Activated CD8-positive, alpha-beta memory T cell treated with anti-CD3 and anti-CD28 coated beads, Interleukin-2, amount 50 U/mL, for 1 hour (primary cell): ENCODE data around the gene CA4.

Source experiments
- DNase-seq: peaks from one replicate; pipeline ENCODE4 v3.0.0-alpha.2; 2020; ENCODE audit errors: extremely low read depth

CA4 gene

DNA sequence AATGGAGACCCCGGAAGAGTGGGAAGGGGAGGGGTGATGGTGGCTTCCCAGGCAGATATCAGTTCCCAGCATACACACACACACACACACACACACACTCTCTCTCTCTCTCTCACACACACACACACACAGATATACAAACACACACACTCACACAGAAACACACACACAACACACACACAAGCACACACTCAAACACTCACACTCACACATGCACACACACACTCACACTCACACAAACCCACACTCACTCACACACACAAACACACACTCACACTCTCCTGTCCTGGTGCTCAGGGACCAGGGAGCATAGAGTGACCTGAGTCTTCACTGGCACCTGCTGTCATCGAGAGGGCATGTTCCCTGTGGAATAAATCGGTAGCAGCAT, 5.6 kb downstream of the CA4 start:
- no peak for DNase-seq

DNA sequence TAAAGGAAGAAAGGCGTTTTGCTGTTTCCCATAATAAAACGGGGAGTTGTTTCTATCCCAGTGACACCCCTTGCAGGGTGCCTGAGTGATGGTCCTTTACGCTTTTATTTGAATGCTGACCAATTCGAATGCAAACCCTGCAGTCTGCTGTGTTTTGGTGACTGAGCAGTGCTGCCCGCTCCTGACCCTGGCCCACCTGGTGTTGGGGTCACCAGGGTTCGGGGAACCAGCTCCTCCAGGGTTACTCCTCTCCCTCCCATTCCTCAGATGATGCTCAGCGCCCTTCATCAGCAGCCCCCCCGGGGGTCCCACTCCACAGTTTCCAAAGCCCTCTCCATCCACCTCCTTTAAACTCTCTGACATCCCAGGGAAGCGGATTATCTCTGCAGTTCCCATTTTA, 6.0 kb downstream of the CA4 start:
- no peak for DNase-seq

DNA sequence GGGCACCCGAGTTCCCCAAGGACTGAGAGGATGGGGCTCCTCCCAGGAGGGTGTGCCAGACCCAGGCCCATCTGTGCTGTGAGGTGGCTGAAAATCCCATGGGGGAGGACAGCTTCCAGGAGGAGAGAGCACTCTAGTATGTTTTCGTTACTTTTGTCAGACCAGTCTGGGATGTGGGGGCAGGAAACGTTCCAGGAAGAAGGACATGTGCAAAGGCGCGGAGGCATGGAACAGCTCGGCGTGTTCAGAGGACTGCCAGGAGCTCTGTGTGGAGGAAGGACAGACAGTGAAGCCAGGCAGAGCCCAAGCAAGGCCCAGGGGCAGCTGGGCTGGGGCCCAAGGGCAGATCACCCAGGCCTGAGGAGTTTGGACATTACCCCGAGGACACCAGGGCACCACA, 7.0 kb downstream of the CA4 start:
- no peak for DNase-seq

DNA sequence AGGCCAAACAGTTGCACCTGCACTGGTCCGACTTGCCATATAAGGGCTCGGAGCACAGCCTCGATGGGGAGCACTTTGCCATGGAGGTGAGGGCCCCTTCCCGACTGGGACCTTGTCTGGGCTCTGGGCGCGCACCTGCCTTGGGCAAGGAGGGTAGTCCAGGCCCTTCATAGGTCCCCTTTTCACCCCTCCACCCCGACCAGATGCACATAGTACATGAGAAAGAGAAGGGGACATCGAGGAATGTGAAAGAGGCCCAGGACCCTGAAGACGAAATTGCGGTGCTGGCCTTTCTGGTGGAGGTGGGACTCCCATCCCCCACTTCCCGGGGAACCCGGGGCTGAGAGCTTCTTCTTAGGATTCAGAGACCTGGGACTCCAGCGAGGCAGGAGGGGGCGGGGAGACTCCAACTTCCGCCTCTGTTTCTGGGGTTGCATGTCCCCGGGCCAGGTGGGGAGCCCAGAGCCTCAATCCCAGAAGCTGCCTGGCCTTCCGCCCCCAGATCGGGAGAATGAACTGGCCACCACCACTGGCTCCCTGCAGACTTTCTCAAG, 7.8 kb downstream of the CA4 start:
- no peak for DNase-seq

DNA sequence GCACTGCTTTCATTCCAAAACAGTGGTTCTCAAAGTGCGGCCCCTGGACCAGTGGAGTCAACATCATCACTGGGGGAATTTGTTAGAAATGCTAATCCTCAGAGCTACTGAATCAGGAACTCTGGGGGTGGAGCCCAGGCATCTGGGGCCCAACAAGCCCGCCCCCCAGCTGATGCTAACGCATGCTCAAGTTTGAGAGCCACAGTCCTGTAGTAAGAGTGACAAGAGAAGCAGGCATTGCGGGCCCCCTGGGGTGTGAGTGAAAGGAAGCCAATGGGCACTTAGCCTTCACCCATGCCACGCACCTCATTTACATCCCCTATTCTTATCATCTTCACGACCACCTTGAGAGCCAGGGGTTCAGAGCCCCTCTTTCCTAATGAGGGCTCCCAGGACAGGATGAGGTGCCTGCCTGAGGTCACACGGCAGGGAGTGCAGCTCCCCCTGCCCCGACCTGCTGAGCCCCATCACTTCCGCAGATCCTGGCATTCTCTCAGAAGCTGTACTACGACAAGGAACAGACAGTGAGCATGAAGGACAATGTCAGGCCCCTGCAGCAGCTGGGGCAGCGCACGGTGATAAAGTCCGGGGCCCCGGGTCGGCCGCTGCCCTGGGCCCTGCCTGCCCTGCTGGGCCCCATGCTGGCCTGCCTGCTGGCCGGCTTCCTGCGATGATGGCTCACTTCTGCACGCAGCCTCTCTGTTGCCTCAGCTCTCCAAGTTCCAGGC, 9.1 kb downstream of the CA4 start:
- no peak for DNase-seq

DNA sequence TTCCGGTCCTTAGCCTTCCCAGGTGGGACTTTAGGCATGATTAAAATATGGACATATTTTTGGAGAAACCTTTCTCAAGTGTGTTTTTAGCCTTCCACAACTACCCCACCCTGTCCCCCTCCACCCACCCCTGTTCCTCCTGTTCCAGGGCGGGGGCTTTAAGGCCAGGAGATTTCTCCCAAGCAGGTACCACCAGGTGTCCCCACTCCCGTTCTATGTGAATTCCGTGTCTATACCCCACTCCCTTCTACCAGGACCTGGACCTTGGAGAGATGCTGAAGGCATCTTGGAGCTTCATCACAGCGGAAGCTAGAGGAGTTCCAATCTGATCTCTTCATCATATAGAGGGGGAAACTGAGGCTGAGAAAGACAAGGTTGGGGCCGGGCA, 9.7 kb downstream of the CA4 start:
- no peak for DNase-seq

DNA sequence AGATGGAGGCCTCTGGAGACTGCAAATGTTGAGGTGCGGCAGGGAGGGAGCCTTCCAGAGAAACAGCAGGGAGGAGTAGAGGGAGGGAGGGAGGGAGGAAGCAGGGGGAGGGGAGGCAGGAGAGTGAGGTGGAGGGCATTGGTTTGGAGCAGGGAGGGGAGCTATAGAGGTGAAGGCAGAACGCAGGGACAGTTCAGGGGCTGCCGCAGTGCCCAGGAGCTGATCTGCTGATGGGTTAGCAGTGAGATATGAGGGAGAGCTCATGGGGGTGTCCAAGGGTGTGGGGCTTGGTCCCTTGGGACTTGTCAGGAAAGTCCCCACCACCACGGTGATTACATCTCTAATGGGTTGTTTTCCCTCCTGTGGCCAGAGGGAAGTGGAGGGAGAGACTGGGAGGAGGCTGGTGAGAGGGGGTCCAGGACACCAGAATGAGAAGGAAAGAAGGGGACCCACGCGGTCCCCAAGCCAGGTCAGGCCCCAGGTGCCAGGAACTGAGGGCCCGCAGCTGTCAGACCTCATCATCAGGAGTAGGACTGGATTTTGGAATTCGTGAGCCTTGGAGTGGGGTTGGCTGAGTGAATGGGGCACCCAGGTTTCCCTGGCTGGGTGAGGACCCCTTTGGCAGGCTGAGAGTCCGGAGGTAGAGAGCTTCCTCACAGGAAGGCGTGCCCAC, 11.2 kb downstream of the CA4 start:
- no peak for DNase-seq

DNA sequence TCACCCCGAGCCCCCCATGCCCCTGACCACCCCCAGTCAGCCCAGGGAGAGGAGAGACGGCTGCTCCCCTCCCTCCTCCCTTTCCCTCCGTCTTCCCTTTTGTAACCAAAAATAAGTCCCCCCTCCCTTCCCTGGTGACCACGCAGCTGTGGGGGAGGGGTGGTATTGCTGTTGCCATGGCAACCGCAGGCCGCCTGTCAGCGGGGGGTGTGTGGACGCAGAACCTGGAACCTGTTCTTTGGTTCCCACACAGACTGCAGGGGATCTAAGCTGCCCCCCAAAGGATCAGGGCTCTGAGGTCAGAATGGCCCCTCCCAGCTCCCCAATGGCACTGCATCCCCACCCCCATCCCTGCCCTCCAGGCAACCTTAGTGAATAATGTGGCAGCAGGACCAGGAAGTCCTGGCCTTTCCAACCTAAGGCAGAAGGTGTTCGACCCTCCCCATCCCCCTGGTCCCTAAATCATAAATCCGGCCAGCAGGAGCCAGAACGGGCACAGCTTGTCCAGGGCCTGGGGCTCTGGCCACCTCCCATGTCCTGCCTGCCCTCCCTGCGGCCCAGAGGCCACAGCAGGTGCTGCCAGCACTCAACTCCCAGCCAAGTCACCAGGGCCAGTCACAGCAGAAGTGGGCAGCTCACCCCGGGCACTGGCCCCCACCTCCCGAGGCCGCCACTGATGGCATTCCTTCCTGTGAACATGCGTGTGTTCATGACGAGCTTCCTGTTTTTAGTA, 12.0 kb downstream of the CA4 start:
- DNase-seq: no peak

DNA sequence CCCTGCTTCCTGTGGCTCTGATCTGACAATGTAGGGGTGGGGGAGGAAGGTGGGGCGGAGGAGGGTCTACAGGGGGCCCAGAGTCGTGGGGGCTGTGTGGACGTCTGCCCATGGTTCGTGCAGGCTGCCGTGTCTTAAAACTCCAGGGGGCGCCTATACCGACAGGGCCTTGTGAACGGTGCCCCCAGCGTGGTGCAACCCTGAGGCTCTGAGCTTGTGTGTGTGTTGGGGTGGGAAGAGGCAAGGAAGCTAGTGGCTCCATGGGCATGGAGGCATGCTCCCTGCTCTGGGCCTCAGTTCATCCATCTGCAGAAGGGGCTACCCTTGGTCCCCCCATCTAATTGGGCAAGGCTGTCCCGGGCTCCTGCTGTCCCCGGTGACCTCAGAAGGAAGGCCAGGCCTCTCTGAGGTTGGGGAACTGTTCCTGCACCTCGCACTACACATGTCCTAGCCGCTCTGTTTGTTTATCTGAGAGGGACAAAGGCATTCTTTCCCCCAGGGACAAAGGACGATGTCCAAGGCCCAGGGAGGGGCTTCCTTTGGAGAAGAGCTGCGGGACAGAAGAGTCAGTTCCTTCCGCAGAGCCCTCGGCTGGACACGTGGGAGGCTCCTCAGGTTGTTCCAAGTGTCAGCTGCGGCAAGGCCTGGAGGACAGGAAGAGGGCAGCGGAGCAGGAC, 13.5 kb downstream of the CA4 start:
- no peak for DNase-seq

DNA sequence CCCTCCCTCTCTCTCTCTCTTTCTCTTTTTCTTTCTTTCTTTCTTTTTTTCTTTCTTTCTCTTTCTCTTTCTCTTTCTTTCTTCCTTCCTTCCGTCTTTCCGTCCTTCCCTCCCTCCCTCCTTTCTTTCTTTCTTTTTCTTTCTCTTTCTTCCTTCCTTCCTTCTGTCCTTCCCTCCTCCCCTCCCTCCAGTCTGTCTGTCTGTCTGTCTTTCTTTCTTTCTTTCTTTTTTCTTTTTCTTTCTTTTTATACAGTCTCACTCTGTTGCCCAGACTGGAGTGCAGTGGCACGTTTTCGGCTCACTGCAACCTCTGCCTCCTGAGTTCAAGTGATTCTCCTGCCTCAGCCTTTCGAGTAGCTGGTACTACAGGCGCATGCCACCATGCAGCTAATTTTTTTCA, 14.4 kb downstream of the CA4 start:
- no peak for DNase-seq

DNA sequence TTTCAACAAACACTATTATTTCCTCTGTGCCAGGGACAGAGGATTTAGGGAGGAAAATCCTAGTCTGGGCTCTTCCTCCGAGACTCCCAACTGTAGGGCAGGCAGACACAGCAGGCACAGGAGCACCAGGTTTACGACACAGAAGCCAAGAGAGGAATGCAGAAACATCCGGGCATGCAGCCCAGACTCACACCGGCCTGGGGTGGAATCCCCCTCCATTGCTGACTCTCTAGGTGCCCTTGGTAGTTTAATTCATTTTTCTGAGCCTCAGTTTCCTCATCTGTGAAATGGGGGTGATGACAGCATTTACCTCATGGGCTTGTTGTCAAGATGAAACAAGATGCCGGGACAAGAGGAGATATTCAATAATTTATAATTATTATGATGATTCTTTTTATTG, 14.9 kb downstream of the CA4 start:
- DNase-seq: no peak

DNA sequence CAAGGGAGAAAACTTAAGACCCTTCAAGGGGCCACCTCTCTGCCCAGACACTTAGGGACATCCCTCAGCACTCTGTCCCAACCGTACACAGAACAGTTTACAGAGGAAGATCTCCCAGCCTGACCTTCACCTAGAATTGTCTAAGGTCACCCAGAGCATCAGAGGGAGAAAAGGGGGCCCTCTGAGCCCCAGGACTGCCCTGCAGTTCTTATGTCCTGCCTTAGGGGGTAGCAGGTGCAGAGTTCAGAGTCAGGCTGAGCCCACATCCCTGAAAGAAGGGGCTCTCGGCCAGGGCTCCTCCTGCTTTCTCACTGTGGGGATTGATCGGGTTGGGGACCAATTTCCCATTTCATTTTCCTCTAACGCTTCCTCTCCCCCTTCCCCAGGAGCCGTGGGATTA, 15.4 kb downstream of the CA4 start:
- DNase-seq: no peak

DNA sequence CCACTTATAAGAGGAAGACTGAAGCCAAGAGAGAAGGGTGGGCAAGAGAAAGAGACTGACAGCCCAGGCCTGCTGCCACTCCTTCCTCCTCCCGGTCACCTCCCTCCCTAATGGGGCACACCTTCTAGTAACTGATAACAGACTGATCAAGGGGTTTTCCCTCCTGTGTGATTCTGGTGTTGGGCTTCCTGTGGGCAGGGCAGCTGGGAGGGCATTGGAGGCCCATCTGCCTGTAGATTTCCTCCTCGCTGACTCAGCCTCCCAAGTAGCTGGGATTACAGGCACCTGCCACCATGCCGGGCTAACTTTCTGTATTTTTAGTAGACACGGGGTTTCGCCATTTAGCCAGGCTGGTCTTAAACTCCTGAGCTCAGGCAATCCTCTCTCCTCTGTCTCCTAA, 16.2 kb downstream of the CA4 start:
- DNase-seq: no peak

DNA sequence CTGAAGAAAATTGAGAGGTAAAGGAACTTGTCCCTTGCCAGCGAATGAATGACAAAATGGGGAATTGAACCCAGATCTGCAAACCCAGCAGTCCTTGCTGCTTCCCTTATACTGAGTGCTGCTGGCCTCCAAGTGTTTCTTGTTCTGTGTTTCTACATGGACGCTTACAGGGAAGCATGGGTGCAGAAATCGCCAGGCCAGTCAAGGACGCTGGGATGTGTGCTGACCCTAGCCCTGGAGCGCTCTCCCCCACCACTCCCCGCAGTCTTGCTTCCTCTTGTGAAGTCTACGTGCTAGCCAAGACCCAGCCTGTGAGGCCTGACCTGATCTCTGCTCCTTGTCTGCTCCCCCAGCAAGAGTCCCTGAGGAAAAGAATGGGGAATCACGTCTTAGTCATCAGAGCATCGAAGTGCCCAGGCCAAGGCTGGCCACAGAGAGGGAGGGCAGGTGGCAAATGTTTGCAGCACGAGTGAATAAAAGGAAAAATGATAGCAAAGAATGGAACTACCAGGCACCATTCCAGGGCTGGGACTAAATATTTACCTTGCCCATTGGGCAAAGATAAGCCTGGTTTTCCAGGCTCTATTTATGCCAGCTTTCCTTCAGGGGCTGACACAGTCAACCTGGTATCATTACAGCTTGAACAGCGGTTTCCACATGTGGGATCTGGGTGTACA, 17.4 kb downstream of the CA4 start:
- DNase-seq: no peak

DNA sequence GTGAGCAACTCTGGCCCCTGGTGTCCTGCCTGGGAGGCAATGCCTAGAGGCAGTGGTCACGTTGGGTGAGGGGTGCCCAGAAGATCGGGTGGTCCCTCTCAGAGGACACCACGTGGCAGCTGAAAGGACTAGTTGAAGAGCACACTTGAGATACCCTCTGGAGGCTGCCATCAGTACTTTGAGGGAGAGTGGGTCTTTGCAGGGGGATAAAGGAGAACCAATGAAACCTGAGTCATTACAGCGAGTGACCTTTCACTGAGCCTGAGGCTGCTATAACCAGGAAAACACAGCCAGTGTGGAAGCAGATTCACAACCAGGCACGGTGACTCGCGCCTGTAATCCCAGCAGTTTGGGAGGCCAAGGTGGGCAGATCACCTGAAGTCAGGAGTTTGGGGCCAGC, 18.9 kb downstream of the CA4 start:
- DNase-seq: no peak

DNA sequence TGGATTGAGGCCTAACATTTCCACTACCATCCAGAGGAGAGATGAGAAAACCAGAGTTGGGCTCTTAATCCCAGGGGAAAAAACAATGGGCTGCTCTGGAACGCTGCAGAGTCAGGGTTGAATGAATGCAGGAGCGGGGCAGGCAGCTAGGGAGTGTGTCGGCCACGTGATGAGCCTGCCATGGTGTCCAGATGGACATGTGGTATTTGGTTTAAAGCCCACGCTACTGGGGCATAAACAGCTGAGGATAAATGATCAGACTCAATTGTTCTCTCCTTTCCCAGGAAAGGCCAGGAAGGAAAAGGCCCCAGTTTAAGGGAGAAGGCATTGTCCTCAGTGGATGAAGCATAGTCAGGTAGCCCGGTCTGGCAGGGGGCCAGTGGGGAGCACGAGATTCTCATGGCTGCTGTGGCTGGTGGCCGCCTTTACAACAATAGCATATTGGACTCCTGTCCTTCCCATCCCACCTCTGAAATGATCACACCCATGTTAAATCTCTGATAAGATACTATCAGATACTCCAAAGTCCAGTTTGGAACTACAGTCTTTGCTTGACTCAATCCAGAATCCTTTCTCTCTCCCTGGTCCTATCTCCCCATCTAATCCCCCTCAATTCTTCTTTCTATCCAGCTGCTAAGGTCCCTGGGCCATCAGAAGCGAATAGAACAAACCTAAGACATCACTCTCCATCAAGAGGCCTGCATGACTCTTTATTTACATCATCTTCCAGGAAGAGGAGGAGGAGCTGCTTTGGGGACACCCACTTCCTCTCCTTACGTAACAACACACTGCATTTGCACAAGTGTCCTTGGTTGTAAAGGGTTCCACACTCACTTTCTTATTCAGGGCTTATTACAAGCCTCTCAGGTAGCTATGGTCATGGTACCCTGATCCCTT, 20.4 kb downstream of the CA4 start:
- no peak for DNase-seq

DNA sequence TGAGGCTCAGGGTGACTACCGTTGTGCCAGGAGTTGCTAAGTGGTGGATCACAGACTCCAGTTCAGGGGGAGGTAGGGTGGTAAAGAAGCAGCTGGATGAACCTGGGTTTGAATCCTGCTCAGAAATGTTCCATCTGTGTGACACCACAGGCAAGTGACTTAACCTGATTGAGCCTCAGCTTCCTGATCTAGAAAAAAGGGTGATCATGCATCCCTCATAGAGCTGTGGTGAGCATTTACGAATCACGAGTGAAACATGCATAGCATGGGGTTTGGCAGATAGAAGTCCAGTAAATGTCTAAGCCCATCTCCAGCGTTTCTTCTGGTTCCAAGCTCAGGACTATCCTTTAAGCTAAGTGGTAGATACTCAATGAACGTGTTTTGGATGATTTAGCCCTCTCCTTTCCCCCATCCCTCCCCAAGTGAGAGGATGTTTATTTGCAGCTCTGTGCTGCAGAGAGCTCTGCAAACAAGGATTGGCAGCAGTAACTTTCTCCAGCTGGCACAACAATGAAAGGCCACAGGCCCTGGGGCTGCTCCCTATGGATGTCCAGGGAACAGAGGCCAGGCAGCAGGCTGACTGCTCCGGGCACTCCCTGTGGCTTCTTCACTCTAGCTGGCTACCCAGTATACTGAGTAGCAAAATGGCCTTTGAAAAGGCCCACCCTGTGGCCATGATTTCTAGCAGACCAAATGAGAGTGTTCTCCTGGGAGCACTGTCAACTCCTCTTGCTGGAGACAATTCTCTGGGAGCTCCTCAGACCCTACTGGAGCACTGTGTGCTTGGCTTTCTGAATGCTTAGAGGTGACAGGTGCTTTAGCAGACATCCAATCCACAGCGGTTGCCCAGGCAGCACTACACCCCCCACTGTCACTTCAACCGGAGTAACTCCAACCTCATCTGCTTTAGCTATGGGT, 21.3 kb downstream of the CA4 start:
- DNase-seq: no peak

DNA sequence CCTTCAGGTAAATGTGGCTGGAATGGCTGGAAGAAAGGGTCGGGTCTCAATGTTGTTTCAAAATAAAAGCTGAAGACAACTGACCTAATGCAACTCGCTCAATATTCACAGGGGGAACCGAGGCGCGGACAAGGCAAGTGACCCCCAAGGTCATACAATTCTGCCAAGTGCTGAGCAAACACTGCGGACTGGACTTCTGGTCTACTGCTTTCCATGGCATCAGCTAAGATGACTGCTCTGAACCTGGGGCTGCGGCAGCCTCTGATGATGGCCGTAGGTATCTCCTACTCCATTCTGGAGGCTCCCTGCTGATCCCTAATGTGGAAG, 21.9 kb downstream of the CA4 start:
- DNase-seq: no peak

DNA sequence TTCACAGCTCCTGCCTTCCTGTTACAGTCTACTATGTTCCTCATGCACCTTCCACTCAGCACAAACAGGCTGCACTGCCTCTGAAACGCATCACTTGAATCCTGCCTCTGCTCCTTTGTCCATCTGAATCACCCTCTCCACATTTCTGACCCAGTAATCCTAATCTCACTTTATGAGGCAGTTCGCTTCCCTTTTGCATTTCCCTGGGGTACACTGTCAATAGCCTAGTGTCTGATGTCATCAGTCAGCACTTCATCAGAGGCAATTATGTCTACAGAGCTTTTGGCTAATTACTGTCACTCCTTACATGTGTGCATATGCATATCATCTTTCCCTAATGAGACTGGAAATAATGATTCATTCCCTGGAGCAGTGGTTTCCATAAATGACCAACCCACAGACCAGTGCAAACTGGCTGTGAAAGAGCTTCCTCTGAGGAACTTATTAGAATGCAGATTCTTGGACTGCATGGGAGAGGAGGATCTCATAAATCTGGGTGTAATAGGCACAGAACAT, 23.6 kb downstream of the CA4 start:
- DNase-seq: no peak

DNA sequence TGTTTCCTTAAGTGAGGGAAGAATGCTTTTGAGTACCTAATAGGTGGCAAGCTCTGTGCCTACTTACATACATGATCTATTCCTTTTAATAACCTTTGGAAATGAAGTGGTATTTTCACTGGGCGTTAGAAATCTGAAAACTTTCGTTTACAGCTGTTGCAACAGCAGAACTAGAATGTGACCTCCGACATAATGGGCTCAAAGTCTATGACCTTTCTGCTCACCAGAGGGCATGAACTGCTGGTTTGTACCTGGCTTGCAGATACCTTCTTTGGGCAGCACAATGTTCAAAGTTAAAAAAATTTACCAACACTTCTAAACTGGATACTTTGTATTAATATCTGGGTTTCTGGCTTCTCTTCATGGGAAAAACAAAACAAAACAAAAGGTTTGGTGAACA, 24.3 kb downstream of the CA4 start:
- DNase-seq: no peak
